HG02973 (cell line): ENCODE results near the gene GRAP2.
"Not testable (repeated sequence)": the region's sequence is repeated elsewhere in the genome, so short reads cannot be mapped to it uniquely, and the experiment has no call there.

ENCODE experiments used
- ATAC-seq: cut with Tn5 transposase; IDR thresholded peaks from one replicate; pipeline ENCODE4 v1.9.1; 2021; ENCODE audit warnings: moderate library complexity; ENCODE audit not compliant: unreplicated experiment

The GRAP2 gene

DNA sequence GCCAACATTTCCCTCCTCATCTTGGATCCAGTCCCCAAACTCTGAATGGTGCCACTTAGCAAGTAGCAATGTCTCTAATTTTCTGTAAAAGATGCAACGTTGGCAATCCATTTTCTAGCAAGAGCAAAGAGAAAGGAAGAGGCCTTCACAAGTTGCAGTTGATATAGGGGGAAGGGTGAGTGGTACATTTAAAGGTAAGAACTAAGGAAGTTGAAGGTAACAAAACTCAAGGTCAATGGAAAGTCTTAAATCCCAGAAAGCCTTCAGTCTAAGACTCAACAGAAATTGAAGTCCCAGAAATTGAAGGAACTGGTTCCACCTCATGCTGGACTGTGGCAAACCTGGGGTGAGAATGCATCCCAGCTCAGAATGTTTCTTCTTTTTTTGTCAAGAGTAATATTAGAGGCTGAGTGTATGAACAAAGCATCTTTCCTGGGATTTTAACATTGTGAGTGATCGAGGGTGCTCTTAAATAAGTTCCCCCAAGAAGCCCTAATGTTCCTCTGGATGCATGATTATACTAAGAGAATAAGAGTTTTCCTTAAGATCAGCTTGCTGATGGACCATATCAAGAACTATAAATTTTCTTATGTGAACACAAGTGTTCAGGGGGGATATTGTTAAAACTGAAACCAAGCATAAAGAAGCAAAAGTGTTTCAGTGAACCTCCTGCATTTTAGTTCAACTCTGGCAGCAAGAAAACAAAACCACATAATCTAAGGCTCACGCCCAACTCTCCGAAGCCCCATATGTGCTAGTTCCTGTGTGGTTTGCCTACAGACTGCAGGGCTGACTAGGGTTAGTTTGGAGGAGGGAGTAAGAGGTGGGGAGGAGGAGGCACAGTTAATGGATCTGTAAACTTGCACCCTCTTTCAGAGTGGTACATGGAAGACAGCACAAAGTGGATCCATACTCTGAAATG, at the start of gene GRAP2:
GRAP2 (plus strand) TSS at position 779 of the 922 bp plus-strand sequence. CDS start 46,023 bp downstream, outside the sequence.
- peak; percentile 50 for ATAC-seq

- no peak for ATAC-seq
Measured at GRCh38 chr22:39851606-39852315, 49.1 kb upstream of the GRAP2 start.

DNA sequence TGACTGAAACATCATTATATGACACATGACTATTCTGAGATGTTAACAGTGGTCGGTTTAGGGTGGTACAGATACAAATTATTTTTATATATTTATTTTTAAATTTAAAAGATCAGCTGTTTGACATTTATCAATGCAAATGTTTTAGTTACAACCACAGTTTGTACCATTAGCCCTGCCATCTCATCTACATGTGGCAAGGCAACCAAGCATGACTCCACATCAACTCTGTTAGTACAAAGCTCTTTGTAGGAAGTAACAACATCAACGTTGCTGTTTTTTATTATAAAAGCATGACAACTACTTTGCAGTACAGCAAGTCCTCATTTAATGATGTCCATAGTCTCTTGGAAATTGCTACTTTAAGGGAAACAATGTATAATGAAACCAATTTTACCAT, 48.1 kb upstream of the GRAP2 start:
- ATAC-seq = no peak

DNA sequence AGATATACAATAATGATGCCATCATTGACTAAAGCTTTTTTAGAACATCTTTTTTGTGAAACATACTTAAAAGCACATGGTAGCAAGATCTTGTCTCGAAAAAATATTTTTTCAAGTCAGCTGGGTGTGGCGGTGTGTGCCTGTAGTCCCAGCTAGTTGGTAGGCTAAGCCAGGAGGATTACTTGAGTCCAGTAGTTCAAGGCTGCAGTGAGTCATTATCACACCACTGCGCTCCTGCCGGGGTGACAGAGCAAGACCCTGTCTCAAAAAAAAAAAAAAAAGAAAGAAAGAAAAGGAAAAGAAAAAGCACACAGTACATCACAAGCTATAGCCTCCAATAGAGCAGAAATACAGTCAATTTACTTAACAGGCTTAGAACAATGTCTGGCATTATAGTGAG, 44.3 kb upstream of the GRAP2 start:
- no peak for ATAC-seq

- no peak for ATAC-seq
Measured at GRCh38 chr22:39859903-39860588, 40.8 kb upstream of the GRAP2 start.

DNA sequence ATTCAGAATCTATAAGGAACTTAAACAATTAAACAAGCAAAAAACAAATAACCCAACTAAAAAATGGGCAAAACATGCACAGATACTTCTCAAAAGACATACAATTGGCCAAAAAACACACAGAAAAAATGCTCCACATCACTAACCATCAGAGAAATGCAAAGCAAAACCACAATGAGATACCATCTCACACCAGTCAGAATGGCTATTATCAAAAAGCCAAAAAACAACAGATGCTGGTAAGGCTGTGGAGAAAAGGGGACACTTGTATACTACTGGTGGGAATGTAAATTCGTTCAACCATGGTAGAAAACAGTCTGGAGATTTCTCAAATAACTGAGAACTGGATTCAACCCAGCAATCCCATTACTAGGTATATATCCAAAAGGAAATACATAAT, 32.1 kb upstream of the GRAP2 start:
- ATAC-seq = no peak

DNA sequence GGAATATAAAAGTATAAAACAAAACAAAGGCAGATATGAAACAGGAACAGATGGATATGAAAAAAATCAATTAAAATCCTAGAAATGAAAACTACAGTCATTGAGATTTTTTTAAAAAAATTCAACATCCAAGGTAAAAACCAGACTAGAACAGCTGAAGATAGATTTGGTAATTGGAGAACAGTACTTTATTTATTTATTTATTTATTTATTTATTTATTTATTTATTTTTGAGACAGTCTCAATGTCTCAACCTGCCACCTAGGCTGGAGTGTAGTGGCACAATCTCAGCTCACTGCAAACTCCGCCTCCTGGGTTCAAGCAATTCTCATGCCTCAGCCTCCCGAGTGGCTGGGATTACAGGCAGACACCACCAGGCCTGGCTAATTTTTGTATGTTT, 31.1 kb upstream of the GRAP2 start:
- not testable (repeated sequence) for ATAC-seq

DNA sequence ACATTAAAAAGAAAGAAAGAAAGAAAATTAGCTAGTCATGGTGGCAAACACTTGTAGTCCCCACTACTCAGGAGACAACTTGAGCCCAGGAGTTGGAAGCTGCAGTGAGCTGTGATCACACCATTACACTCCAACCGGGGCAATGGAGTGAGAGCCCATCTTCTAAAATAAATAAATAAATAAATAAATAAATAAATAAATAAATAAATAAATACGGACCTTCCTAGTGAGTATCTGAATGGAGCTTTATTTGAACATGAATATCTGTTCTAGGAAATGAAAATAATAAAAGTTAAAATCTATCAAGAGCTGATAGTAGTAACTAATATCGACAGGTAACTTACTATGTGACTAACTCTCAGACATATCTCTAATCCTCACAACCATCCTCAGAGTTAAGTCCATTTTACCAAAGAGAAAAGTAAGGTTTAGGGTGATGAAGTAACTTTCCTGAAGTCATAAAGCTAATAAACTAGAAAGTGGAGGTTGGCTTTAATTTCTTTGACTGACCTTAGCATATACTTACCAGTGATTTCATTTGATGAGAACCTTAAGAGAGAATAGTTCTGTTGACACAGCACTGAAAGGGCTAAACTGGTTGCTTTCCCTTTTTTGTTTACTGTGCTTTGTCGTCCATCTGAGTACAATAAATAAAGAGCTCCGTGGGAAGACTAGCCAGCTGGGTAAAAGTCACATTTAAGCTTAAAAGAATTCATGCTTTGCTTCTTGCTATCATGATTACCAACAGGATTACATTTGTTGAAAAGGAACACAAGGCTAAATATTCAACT, 29.7 kb upstream of the GRAP2 start:
- no peak for ATAC-seq

- ATAC-seq = no peak
Measured at GRCh38 chr22:39872548-39872947, 28.3 kb upstream of the GRAP2 start.

- no peak for ATAC-seq
Measured at GRCh38 chr22:39873965-39874364, 26.9 kb upstream of the GRAP2 start.

DNA sequence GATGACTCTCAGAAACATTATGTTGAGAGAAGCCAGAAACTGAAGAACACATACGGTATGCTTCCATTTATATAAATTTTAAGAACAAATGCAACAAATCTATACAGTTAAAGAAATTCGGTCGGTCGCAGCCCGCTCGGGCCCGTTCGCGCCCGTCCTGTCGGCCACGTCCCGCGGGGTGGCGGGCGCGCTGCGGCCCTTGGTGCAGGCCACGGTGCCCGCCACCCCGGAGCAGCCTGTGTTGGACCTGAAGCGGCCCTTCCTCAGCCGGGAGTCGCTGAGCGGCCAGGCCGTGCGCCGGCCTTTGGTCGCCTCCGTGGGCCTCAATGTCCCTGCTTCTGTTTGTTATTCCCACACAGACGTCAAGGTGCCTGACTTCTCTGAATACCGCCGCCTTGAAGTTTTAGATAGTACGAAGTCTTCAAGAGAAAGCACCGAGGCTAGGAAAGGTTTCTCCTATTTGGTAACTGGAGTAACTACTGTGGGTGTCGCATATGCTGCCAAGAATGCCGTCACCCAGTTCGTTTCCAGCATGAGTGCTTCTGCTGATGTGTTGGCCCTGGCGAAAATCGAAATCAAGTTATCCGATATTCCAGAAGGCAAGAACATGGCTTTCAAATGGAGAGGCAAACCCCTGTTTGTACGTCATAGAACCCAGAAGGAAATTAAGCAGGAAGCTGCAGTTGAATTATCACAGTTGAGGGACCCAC, 25.6 kb upstream of the GRAP2 start:
- not testable (repeated sequence) for ATAC-seq

DNA sequence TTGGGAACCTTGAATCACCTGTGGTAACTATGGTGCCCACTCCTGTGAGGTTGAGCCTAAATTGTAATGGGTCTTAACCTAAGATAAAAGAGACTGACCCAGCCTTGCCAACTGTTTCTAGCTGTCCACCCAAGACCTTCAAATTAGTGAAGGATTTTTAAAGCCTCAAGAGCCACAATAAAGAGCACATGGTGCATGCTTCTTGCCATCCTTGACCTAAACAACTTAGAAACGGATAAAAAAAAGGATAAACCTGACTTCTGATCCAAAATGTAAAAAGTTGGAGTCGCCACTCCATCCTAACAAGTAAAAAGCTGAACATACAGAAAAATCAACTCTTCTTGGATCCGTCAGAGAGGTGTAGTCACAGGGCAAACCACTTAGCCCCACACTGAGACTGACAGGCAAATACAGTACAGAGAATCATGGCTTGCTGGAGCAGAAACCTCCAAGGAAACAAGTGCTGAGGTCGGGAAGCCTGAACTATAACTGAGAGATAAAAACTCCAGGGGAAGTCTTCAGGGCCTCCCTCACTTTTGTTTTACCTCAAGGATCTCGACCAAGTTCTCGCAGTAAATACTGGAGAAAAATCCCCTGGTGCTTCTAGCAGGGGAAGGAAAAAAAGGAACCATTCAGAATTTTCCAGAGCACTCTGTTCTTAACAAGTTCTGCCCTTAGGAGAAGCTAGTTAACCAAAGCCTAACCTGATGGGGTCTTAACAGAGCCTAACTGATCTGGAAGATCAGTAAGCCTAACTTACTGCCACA, 23.6 kb upstream of the GRAP2 start:
- ATAC-seq = no peak

DNA sequence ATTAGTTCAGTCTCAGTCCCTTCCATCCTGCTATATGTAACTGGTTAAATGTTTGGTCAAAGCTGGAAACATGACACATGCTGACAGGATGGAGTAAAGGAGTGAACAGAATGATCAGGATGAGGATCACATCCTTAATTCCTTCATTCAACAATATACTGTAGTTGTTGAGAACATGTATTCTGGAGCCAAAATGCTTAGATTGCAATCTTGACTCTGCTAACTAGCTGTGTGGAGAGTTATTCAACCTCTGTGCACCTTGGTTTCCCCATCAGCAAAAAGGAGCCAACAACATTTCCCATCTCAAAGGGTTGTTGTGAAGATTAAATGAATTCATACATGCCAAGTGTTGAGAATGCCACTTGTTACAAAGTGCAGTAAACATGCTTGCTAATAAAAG, 20.2 kb upstream of the GRAP2 start:
- no peak for ATAC-seq

DNA sequence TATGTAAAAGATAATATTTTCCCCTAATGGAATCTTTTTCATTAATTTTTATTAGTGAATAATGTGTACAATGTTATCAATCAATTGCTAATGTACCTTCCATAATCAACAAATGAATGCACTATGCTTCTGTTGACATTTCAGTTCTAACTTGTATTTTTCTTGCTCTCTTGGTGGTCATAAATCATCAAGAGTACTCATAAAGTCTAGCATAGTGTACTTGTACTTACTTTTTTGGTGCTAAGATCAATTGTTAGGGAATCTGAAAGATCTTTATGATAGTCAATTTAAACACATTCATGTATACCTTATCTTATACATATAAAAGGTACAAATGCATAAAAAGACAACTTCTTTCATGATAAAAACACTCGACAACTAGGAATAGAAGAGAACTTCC, 17.8 kb upstream of the GRAP2 start:
- ATAC-seq = no peak

- ATAC-seq = not testable (repeated sequence)
Measured at GRCh38 chr22:39889924-39890323, 11.0 kb upstream of the GRAP2 start.

DNA sequence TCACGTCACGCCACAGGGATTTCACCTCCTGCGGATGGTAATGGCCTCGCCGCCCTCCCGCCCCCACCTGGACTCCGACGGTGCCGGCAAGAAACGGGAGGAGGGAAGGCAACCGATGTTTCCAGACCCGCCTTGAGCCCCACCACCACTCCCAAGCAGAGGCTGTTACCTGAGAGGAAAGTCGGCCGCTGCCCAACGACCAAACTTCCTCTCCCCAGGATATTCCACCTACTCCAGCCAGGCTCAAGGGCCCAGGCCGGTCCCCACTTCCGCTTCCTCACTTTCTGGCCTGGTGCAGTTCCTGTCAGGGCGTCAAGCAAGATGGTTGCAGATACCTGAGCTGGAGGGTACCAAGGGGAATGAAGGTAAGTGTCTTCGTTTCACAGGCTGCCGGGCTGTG, 7.4 kb upstream of the GRAP2 start, which contains the start of gene ENTHD1:
ENTHD1 (minus strand) TSS at position 235 of the 400 bp plus-strand sequence. CDS start 6,012 bp downstream, outside the sequence.
- ATAC-seq = no peak

GRCh38 chr22:39894554-39895092, 6.3 kb upstream of the GRAP2 start:
- no peak for ATAC-seq

- no peak for ATAC-seq
Measured at GRCh38 chr22:39895682-39896081, 5.2 kb upstream of the GRAP2 start.
